CD4-positive, alpha-beta T cell (primary cell): Measurements from ENCODE around the gene CKAP2L. TPM values are rescaled to one million over a fixed set of nuclear protein-coding genes. Genes with fewer than 3 reads are reported as not detected.

Experiments
- ATAC-seq: fragments of 200-7000 bp; cut with Tn5 transposase; one replicate; pipeline ENCODE4 v1.10.0; 2022; ENCODE audit warnings: mild to moderate bottlenecking; ENCODE audit not compliant: poor library complexity
- CTCF ChIA-PET: fragments of 350-600 bp; sonication (Branson Sonifier 250); formaldehyde crosslinking; loops from one replicate; lab custom pipeline; 2021; ENCODE audit warnings: antibody characterized with exemption, inconsistent platforms; lab: Charles Lee
- POLR2A ChIA-PET: fragments of 350-600 bp; sonication (Branson Sonifier 250); formaldehyde crosslinking; loops from one replicate; lab custom pipeline; 2021; ENCODE audit warnings: antibody characterized with exemption, inconsistent platforms; lab: Charles Lee
- DNase-seq, 14 experiments: peaks; one replicate each; pipeline ENCODE4 v3.0.0-alpha.2; 2013 to 2020; ENCODE audit warnings: mixed read lengths in 2 of 14
- H3K27ac ChIP-seq, 2 donors: one replicate each; pipeline versions ENCODE4 v1.5.1 to v1.7.0; 2013; ENCODE audit warnings: low read length in 2 of 2, low read depth in 1 of 2, mild to moderate bottlenecking in 1 of 2
- H3K27me3 ChIP-seq, 2 experiments: 1 replicate in 1 of 2; 2 replicates in 1 of 2; pipeline versions ENCODE4 v1.6.1 to v1.7.0; 2013; ENCODE audit warnings: low read length in 2 of 2, control low read depth in 1 of 2, mild to moderate bottlenecking in 1 of 2, moderate library complexity in 1 of 2; ENCODE audit not compliant: insufficient read depth in 2 of 2, control insufficient read depth in 1 of 2
- H3K36me3 ChIP-seq: one replicate; pipeline ENCODE4 v1.6.1; 2013; ENCODE audit warnings: low read length, control low read depth; ENCODE audit not compliant: insufficient read depth
- H3K4me1 ChIP-seq: one replicate; pipeline ENCODE4 v1.6.1; 2013; ENCODE audit warnings: low read length, control low read depth; ENCODE audit not compliant: insufficient read depth
- H3K4me3 ChIP-seq: one replicate; pipeline ENCODE4 v1.5.1; 2013; ENCODE audit warnings: mild to moderate bottlenecking, low read length, moderate library complexity
- H3K9me3 ChIP-seq, 2 experiments: 1 replicate in 1 of 2; 2 replicates in 1 of 2; pipeline versions ENCODE4 v1.6.1 to v1.7.0; 2013; ENCODE audit warnings: low read length in 2 of 2, mild to moderate bottlenecking in 2 of 2, control low read depth in 1 of 2, moderate library complexity in 1 of 2; ENCODE audit not compliant: control insufficient read depth in 1 of 2, insufficient read depth in 1 of 2
- H3K27ac Mint-ChIP-seq: one replicate; pipeline ENCODE4 v1.8.0; 2020; ENCODE audit warnings: mixed read lengths
- H3K27me3 Mint-ChIP-seq: one replicate; pipeline ENCODE4 v1.8.0; 2021; ENCODE audit warnings: mixed read lengths
- H3K36me3 Mint-ChIP-seq: one replicate; pipeline ENCODE4 v1.8.0; 2021; ENCODE audit warnings: low read depth, mixed read lengths
- H3K4me1 Mint-ChIP-seq: one replicate; pipeline ENCODE4 v1.8.0; 2021; ENCODE audit warnings: low read depth, mixed read lengths
- H3K4me3 Mint-ChIP-seq: one replicate; pipeline ENCODE4 v1.8.0; 2020; ENCODE audit warnings: mild to moderate bottlenecking, mixed read lengths
- H3K9me3 Mint-ChIP-seq: one replicate; pipeline ENCODE4 v1.8.0; 2020; ENCODE audit warnings: mixed read lengths
- intact Hi-C, 2 experiments: fragments of 100-400 bp; cut with DNase I in 1 of 2; cut with micrococcal nuclease in 1 of 2; formaldehyde crosslinking; loops; one replicate each; pipeline versions ENCODE4 v1.15.1 to v1.9.0; 2023 to 2025; cut with DNase I, micrococcal nuclease
- total RNA-seq, 174 experiments: library from RNA in 2 of 174; stranded (reverse) in 2 of 174; gene quantifications; one replicate each; pipeline ENCODE4 v1.2.3 and lab custom pipeline; 2021 to 2026
- TF ChIP-seq, protein P1 (sequence below): fragments of 200-600 bp; IDR thresholded peaks from one replicate; pipeline ENCODE4 v1.8.0; 2022; ENCODE audit warnings: antibody characterized with exemption, mild to moderate bottlenecking

Gene CKAP2L
- total RNA-seq, 2 experiments from 2014 or later = 0.08 to 0.50 TPM

DNA sequence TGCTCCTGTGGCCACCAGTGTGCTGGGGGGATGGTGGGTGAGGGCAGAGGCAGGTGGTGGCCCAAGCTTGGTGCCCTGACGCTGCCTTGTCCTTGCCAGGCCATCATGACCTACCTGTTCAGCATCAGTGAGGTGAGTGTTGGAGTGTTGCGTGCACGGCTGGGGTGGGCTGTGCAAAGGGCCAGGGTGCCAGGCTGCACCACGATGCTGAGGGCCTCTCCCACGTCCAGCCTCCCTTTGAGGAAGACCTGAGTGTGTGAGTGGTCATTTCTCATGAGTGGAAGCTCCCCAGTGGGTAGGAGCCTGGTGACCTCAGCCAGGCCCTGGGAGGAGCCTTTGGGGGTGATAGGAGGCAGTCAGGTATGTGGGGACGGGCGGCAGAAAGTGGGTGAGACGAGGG lies 40.4 kb downstream of the CKAP2L start:
- Mint-ChIP-seq H3K36me3 (no peaks in the 10 kb centered on the region), H3K4me1 (peaks cover 4% of the 10 kb centered on the region), H3K9me3 (no peaks in the 10 kb centered on the region), H3K27ac (no peak overlapping the region), H3K4me3 (no peak overlapping the region), H3K27me3 (no peaks in the 10 kb centered on the region)
- ATAC-seq = no peak
- no peak overlapping the region for H3K4me3 ChIP-seq
- intact Hi-C loops = loop anchor here in 1 of 2 experiments (2.0 kb wide), 1 partner anchor 251 kb away; no protein-coding TSS in a partner anchor
- POLR2A ChIA-PET = no interaction called here
- H3K4me1 ChIP-seq = peaks cover 7% of the 10 kb centered on the region
- no peaks in the 10 kb centered on the region for H3K27me3 ChIP-seq
- H3K9me3 ChIP-seq = no peaks in the 10 kb centered on the region
- DNase-seq = no peak
- no peaks in the 10 kb centered on the region for H3K36me3 ChIP-seq
- H3K27ac ChIP-seq = no peak overlapping the region
- TF ChIP-seq, protein P1, sequence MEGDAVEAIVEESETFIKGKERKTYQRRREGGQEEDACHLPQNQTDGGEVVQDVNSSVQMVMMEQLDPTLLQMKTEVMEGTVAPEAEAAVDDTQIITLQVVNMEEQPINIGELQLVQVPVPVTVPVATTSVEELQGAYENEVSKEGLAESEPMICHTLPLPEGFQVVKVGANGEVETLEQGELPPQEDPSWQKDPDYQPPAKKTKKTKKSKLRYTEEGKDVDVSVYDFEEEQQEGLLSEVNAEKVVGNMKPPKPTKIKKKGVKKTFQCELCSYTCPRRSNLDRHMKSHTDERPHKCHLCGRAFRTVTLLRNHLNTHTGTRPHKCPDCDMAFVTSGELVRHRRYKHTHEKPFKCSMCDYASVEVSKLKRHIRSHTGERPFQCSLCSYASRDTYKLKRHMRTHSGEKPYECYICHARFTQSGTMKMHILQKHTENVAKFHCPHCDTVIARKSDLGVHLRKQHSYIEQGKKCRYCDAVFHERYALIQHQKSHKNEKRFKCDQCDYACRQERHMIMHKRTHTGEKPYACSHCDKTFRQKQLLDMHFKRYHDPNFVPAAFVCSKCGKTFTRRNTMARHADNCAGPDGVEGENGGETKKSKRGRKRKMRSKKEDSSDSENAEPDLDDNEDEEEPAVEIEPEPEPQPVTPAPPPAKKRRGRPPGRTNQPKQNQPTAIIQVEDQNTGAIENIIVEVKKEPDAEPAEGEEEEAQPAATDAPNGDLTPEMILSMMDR = no peak
- CTCF ChIA-PET = interaction anchor here (7.6 kb wide), 1 partner anchor 122 kb away, joined by 60 read pairs; no protein-coding TSS in a partner anchor

- ATAC-seq = no peak
- POLR2A ChIA-PET = no interaction called here
Observed at GRCh38 chr2:112723547-112723940, 40.9 kb downstream of the CKAP2L start.

GRCh38 chr2:112722816-112723546 lies 41.4 kb downstream of the CKAP2L start:
- Mint-ChIP-seq H3K27ac (no peak overlapping the region), H3K4me1 (peaks cover 4% of the 10 kb centered on the region), H3K36me3 (no peaks in the 10 kb centered on the region), H3K9me3 (no peaks in the 10 kb centered on the region), H3K27me3 (no peaks in the 10 kb centered on the region), H3K4me3 (no peak overlapping the region)
- no peaks in the 10 kb centered on the region for H3K27me3 ChIP-seq
- no peaks in the 10 kb centered on the region for H3K9me3 ChIP-seq
- no peak for ATAC-seq
- H3K4me3 ChIP-seq = no peak overlapping the region
- no peak for DNase-seq
- CTCF ChIA-PET = no interaction called here
- POLR2A ChIA-PET = interaction anchor here (0.6 kb wide), 1 partner anchor 40 kb away, joined by 3 read pairs; no protein-coding TSS in a partner anchor
- no peaks in the 10 kb centered on the region for H3K36me3 ChIP-seq
- TF ChIP-seq, protein P1 = no peak
- H3K27ac ChIP-seq = no peak overlapping the region
- intact Hi-C loops = no loop called here
- peaks cover 7% of the 10 kb centered on the region for H3K4me1 ChIP-seq

More at GRCh38 chr2:112723547-112723940, 40.9 kb downstream of the CKAP2L start:
- Mint-ChIP-seq H3K27ac (no peak overlapping the region), H3K9me3 (no peaks in the 10 kb centered on the region), H3K27me3 (no peaks in the 10 kb centered on the region), H3K4me1 (peaks cover 4% of the 10 kb centered on the region), H3K4me3 (no peak overlapping the region), H3K36me3 (no peaks in the 10 kb centered on the region)
- CTCF ChIA-PET = interaction anchor here (7.6 kb wide), 1 partner anchor 121 kb away, joined by 60 read pairs; no protein-coding TSS in a partner anchor
- Histone ChIP-seq H3K4me1 (peaks cover 7% of the 10 kb centered on the region), H3K36me3 (no peaks in the 10 kb centered on the region), H3K9me3 (no peaks in the 10 kb centered on the region), H3K27ac (no peak overlapping the region), H3K4me3 (no peak overlapping the region), H3K27me3 (no peaks in the 10 kb centered on the region)
- intact Hi-C loops = no loop called here
- no peak for DNase-seq
- TF ChIP-seq, protein P1 = no peak
